Vagina (tissue), 2 donors: ENCODE results near the gene KLK13.

Experiments
- CTCF ChIP-seq, 3 experiments: fragments of 450-650 bp in 2 of 3; fragments of 200-600 bp in 1 of 3; sonication (generic) in 1 of 3; IDR thresholded peaks; one replicate each; pipeline ENCODE4 v1.5.1; 2017 to 2019; ENCODE audit warnings: antibody characterized with exemption in 3 of 3, mild to moderate bottlenecking in 2 of 3, moderate library complexity in 2 of 3
- POLR2A ChIP-seq, 2 donors: fragments of 450-650 bp; IDR thresholded peaks; one replicate each; pipeline ENCODE4 v1.6.1; 2017; ENCODE audit warnings: antibody characterized with exemption in 2 of 2, mild to moderate bottlenecking in 2 of 2, moderate library complexity in 2 of 2

GRCh38 chr19:51107406-51108065, 42.6 kb upstream of the KLK13 start:
- TF ChIP-seq CTCF (IDR thresholded peaks at IDR 0.05), result no peak
- no peak for TF ChIP-seq POLR2A (IDR thresholded peaks at IDR 0.05)
